ENCODE measurements around the gene LAMC1. TPM values are rescaled to one million over a fixed set of nuclear protein-coding genes. Genes with fewer than 3 reads are reported as not detected.

The LAMC1 gene
- total RNA-seq (2014; rRNA removed; shearing (Covaris generic)) = 143 and 190 TPM in 2 replicates

- DNase-seq (ENCODE audit: low spot score) = peak; percentile 76
Measured at GRCh38 chr1:183023146-183023600, at the start of gene LAMC1. TSS of gene LAMC1 (plus strand) at chr1:183023420. CDS start at chr1:183023717, 297 bp downstream.

- no peak for DNase-seq (ENCODE audit: low spot score)
Measured at GRCh38 chr1:182974506-182975191, 48.6 kb upstream of the LAMC1 start.

GRCh38 chr1:182977480-182977879 is 45.7 kb upstream of the LAMC1 start:
- no peak for DNase-seq (ENCODE audit: low spot score)

GRCh38 chr1:182978151-182978853 is 44.9 kb upstream of the LAMC1 start:
- DNase-seq (ENCODE audit: low spot score) = peak; percentile 35

- no peak for DNase-seq (ENCODE audit: low spot score)
Measured at GRCh38 chr1:182984138-182984537, 39.1 kb upstream of the LAMC1 start.

- no peak for DNase-seq (ENCODE audit: low spot score)
Measured at GRCh38 chr1:182984621-182985020, 38.6 kb upstream of the LAMC1 start.

GRCh38 chr1:182985876-182986275 is 37.3 kb upstream of the LAMC1 start:
- no peak for DNase-seq (ENCODE audit: low spot score)

- DNase-seq (ENCODE audit: low spot score) = peak; percentile 30
Measured at GRCh38 chr1:182990413-182991144, 32.6 kb upstream of the LAMC1 start.

- DNase-seq (ENCODE audit: low spot score) = no peak
Measured at GRCh38 chr1:182993746-182994145, 29.5 kb upstream of the LAMC1 start.

GRCh38 chr1:182995894-182996293 is 27.3 kb upstream of the LAMC1 start:
- DNase-seq (ENCODE audit: low spot score) = no peak

- DNase-seq (ENCODE audit: low spot score) = no peak
Measured at GRCh38 chr1:182996816-182997215, 26.4 kb upstream of the LAMC1 start.

- no peak for DNase-seq (ENCODE audit: low spot score)
Measured at GRCh38 chr1:182998482-182998881, 24.7 kb upstream of the LAMC1 start.

GRCh38 chr1:183000167-183000962 is 22.9 kb upstream of the LAMC1 start:
- DNase-seq (ENCODE audit: low spot score) = no peak

GRCh38 chr1:183002267-183002666 is 21.0 kb upstream of the LAMC1 start:
- DNase-seq (ENCODE audit: low spot score) = no peak

GRCh38 chr1:183002797-183003196 is 20.4 kb upstream of the LAMC1 start:
- DNase-seq (ENCODE audit: low spot score) = no peak

- no peak for DNase-seq (ENCODE audit: low spot score)
Measured at GRCh38 chr1:183003203-183003602, 20.0 kb upstream of the LAMC1 start.

GRCh38 chr1:183004141-183004540 is 19.1 kb upstream of the LAMC1 start:
- no peak for DNase-seq (ENCODE audit: low spot score)

- DNase-seq (ENCODE audit: low spot score) = no peak
Measured at GRCh38 chr1:183011859-183012258, 11.4 kb upstream of the LAMC1 start.

GRCh38 chr1:183012301-183012994 is 10.8 kb upstream of the LAMC1 start:
- no peak for DNase-seq (ENCODE audit: low spot score)

GRCh38 chr1:183019139-183019740 is 4.0 kb upstream of the LAMC1 start:
- DNase-seq (ENCODE audit: low spot score) = no peak

GRCh38 chr1:183019860-183020259 is 3.4 kb upstream of the LAMC1 start:
- peak; percentile 51 for DNase-seq (ENCODE audit: low spot score)
